ENCODE measurements around the gene DCK. TPM values are rescaled to one million over a fixed set of nuclear protein-coding genes. Genes with fewer than 3 reads are reported as not detected.

The DCK gene
- total RNA-seq, 2 experiments from 2014 or later, result 90.1 to 146 TPM

- no peak overlapping the region for H3K4me2 ChIP-seq (ENCODE audit: low read length)
- no peaks in the 10 kb centered on the region; the same call in 1 of the 2 replicates for H4K20me1 ChIP-seq (ENCODE audit: insufficient read depth, low read length)
- DNase-seq (ENCODE audit: low spot score), result no peak
- intact Hi-C loops (cut with micrococcal nuclease; ENCODE audit: unreplicated experiment), result no loop called here
- no peak overlapping the region for H2AFZ ChIP-seq (ENCODE audit: low read length)
- CTCF ChIA-PET (ENCODE audit: unreplicated experiment), result no interaction called here
- no peak overlapping the region for H3K27ac ChIP-seq (ENCODE audit: low read depth, low read length, poor library complexity, severe bottlenecking)
- H3K9me2 ChIP-seq (ENCODE audit: insufficient read depth, low read length), result no peaks in the 10 kb centered on the region
- H3K9me3 ChIP-seq (ENCODE audit: low read length), result no peaks in the 10 kb centered on the region
- H3K4me3 ChIP-seq (ENCODE audit: low read depth, low read length, poor library complexity, severe bottlenecking), result no peak overlapping the region
- POLR2A ChIA-PET, result no interaction called here
- no peaks in the 10 kb centered on the region for H3K79me2 ChIP-seq (ENCODE audit: insufficient read depth, low read depth, low read length)
- BruUV-seq (replicated peaks), result no TSS peak
- TF ChIP-seq EZH2phosphoT487 (IDR thresholded peaks at IDR 0.05; ENCODE audit: borderline replicate concordance, low read depth, low read length), result no peak
- TF ChIP-seq, protein P1, sequence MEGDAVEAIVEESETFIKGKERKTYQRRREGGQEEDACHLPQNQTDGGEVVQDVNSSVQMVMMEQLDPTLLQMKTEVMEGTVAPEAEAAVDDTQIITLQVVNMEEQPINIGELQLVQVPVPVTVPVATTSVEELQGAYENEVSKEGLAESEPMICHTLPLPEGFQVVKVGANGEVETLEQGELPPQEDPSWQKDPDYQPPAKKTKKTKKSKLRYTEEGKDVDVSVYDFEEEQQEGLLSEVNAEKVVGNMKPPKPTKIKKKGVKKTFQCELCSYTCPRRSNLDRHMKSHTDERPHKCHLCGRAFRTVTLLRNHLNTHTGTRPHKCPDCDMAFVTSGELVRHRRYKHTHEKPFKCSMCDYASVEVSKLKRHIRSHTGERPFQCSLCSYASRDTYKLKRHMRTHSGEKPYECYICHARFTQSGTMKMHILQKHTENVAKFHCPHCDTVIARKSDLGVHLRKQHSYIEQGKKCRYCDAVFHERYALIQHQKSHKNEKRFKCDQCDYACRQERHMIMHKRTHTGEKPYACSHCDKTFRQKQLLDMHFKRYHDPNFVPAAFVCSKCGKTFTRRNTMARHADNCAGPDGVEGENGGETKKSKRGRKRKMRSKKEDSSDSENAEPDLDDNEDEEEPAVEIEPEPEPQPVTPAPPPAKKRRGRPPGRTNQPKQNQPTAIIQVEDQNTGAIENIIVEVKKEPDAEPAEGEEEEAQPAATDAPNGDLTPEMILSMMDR (conservative IDR thresholded peaks at IDR 0.05; ENCODE audit: low read length), result no peak
- no peaks in the 10 kb centered on the region for H3K4me1 ChIP-seq (ENCODE audit: insufficient read depth, low read length, poor library complexity, severe bottlenecking)
- H3K36me3 ChIP-seq (ENCODE audit: insufficient read depth, low read length), result no peaks in the 10 kb centered on the region
These were observed 81.2 kb downstream of the DCK start for GRCh38 chr4:71074452-71075299.

Other genes starting within 250 kb of the DCK start
- gene GRSF1, start 153.8 kb upstream of the DCK start, total RNA-seq (2014; rRNA removed; shearing (Covaris generic)), result 32.8 and 36.7 TPM in 2 replicates
- gene GRSF1, start 153.8 kb upstream of the DCK start, total RNA-seq (2022), result 52.8 and 67.0 TPM in 2 replicates
- 3.9 and 4.7 TPM in 2 replicates for gene MOB1B, start 91.3 kb upstream of the DCK start, total RNA-seq (2014; rRNA removed; shearing (Covaris generic))
- 19.4 and 22.4 TPM in 2 replicates for gene MOB1B, start 91.3 kb upstream of the DCK start, total RNA-seq (2022)